ENCODE measurements around the gene TRIM9.

The TRIM9 gene

GRCh38 chr14:51059032-51059431 lies 35.9 kb downstream of the TRIM9 start:
- H3K9me3 Mint-ChIP-seq = peaks cover 15% of the 10 kb centered on the region
- H3K4me1 Mint-ChIP-seq (ENCODE audit: low read depth) = no peaks in the 10 kb centered on the region
- no peak overlapping the region for H3K4me3 Mint-ChIP-seq
- no peaks in the 10 kb centered on the region for H3K27me3 Mint-ChIP-seq
- no peak overlapping the region for H3K27ac Mint-ChIP-seq
- no peaks in the 10 kb centered on the region for H3K36me3 Mint-ChIP-seq (ENCODE audit: low read depth)
- intact Hi-C loops (cut with micrococcal nuclease) = no loop called here

- peaks cover 15% of the 10 kb centered on the region for H3K9me3 Mint-ChIP-seq
- intact Hi-C loops (cut with micrococcal nuclease) = no loop called here
- H3K4me3 Mint-ChIP-seq = no peak overlapping the region
- no peaks in the 10 kb centered on the region for H3K4me1 Mint-ChIP-seq (ENCODE audit: low read depth)
- no peaks in the 10 kb centered on the region for H3K36me3 Mint-ChIP-seq (ENCODE audit: low read depth)
- no peaks in the 10 kb centered on the region for H3K27me3 Mint-ChIP-seq
- H3K27ac Mint-ChIP-seq = no peak overlapping the region
Measured at GRCh38 chr14:51058382-51058781, 36.5 kb downstream of the TRIM9 start.

GRCh38 chr14:51056421-51056820 lies 38.5 kb downstream of the TRIM9 start:
- Mint-ChIP-seq H3K9me3 (no peaks in the 10 kb centered on the region), H3K4me3 (no peak overlapping the region), H3K36me3 (ENCODE audit: low read depth) (no peaks in the 10 kb centered on the region), H3K27me3 (no peaks in the 10 kb centered on the region), H3K27ac (no peak overlapping the region), H3K4me1 (ENCODE audit: low read depth) (no peaks in the 10 kb centered on the region)
- intact Hi-C loops (cut with micrococcal nuclease) = no loop called here

- no peaks in the 10 kb centered on the region for H3K4me1 Mint-ChIP-seq (ENCODE audit: low read depth)
- peaks cover 7% of the 10 kb centered on the region for H3K9me3 Mint-ChIP-seq
- no peak overlapping the region for H3K4me3 Mint-ChIP-seq
- no peak overlapping the region for H3K27ac Mint-ChIP-seq
- no peaks in the 10 kb centered on the region for H3K27me3 Mint-ChIP-seq
- intact Hi-C loops (cut with micrococcal nuclease) = no loop called here
- no peaks in the 10 kb centered on the region for H3K36me3 Mint-ChIP-seq (ENCODE audit: low read depth)
Measured at GRCh38 chr14:51053157-51053556, 41.7 kb downstream of the TRIM9 start.

GRCh38 chr14:51044961-51045360 lies 49.9 kb downstream of the TRIM9 start:
- Mint-ChIP-seq H3K27me3 (no peaks in the 10 kb centered on the region), H3K9me3 (peaks cover 3% of the 10 kb centered on the region), H3K27ac (no peak overlapping the region), H3K4me1 (ENCODE audit: low read depth) (peaks cover 11% of the 10 kb centered on the region), H3K36me3 (ENCODE audit: low read depth) (no peaks in the 10 kb centered on the region), H3K4me3 (no peak overlapping the region)
- intact Hi-C loops (cut with micrococcal nuclease) = no loop called here

GRCh38 chr14:51041883-51042282 lies 53.0 kb downstream of the TRIM9 start:
- Mint-ChIP-seq H3K27ac (no peak overlapping the region), H3K27me3 (no peaks in the 10 kb centered on the region), H3K36me3 (ENCODE audit: low read depth) (no peaks in the 10 kb centered on the region), H3K4me1 (ENCODE audit: low read depth) (peaks cover 11% of the 10 kb centered on the region), H3K9me3 (no peaks in the 10 kb centered on the region), H3K4me3 (no peak overlapping the region)
- intact Hi-C loops (cut with micrococcal nuclease) = no loop called here

GRCh38 chr14:51041108-51041531 lies 53.8 kb downstream of the TRIM9 start:
- no peaks in the 10 kb centered on the region for H3K27me3 Mint-ChIP-seq
- H3K36me3 Mint-ChIP-seq (ENCODE audit: low read depth) = no peaks in the 10 kb centered on the region
- intact Hi-C loops (cut with micrococcal nuclease) = no loop called here
- no peak overlapping the region for H3K27ac Mint-ChIP-seq
- H3K4me1 Mint-ChIP-seq (ENCODE audit: low read depth) = peaks cover 11% of the 10 kb centered on the region
- no peaks in the 10 kb centered on the region for H3K9me3 Mint-ChIP-seq
- H3K4me3 Mint-ChIP-seq = no peak overlapping the region

- H3K36me3 Mint-ChIP-seq (ENCODE audit: low read depth) = no peaks in the 10 kb centered on the region
- intact Hi-C loops (cut with micrococcal nuclease) = no loop called here
- no peak overlapping the region for H3K27ac Mint-ChIP-seq
- H3K4me1 Mint-ChIP-seq (ENCODE audit: low read depth) = peaks cover 11% of the 10 kb centered on the region
- no peak overlapping the region for H3K4me3 Mint-ChIP-seq
- no peaks in the 10 kb centered on the region for H3K9me3 Mint-ChIP-seq
- no peaks in the 10 kb centered on the region for H3K27me3 Mint-ChIP-seq
Measured at GRCh38 chr14:51039252-51039651, 55.7 kb downstream of the TRIM9 start.

GRCh38 chr14:51035611-51036192 lies 59.2 kb downstream of the TRIM9 start:
- intact Hi-C loops (cut with micrococcal nuclease) = no loop called here
- no peaks in the 10 kb centered on the region for H3K4me1 Mint-ChIP-seq (ENCODE audit: low read depth)
- H3K4me3 Mint-ChIP-seq = no peak overlapping the region
- H3K27me3 Mint-ChIP-seq = no peaks in the 10 kb centered on the region
- no peak overlapping the region for H3K27ac Mint-ChIP-seq
- H3K9me3 Mint-ChIP-seq = no peaks in the 10 kb centered on the region
- no peaks in the 10 kb centered on the region for H3K36me3 Mint-ChIP-seq (ENCODE audit: low read depth)

- intact Hi-C loops (cut with micrococcal nuclease) = no loop called here
- no peaks in the 10 kb centered on the region for H3K36me3 Mint-ChIP-seq (ENCODE audit: low read depth)
- no peaks in the 10 kb centered on the region for H3K27me3 Mint-ChIP-seq
- no peaks in the 10 kb centered on the region for H3K9me3 Mint-ChIP-seq
- H3K27ac Mint-ChIP-seq = no peak overlapping the region
- H3K4me3 Mint-ChIP-seq = no peak overlapping the region
- H3K4me1 Mint-ChIP-seq (ENCODE audit: low read depth) = peaks cover 6% of the 10 kb centered on the region
Measured at GRCh38 chr14:51028851-51029754, 65.8 kb downstream of the TRIM9 start.

GRCh38 chr14:51028361-51028760 lies 66.5 kb downstream of the TRIM9 start:
- intact Hi-C loops (cut with micrococcal nuclease) = no loop called here
- H3K4me3 Mint-ChIP-seq = no peak overlapping the region
- H3K4me1 Mint-ChIP-seq (ENCODE audit: low read depth) = peaks cover 6% of the 10 kb centered on the region

GRCh38 chr14:51024377-51024776 lies 70.5 kb downstream of the TRIM9 start:
- Mint-ChIP-seq H3K27ac (no peak overlapping the region), H3K4me3 (no peak overlapping the region), H3K27me3 (no peaks in the 10 kb centered on the region), H3K9me3 (no peaks in the 10 kb centered on the region), H3K4me1 (ENCODE audit: low read depth) (peaks cover 6% of the 10 kb centered on the region), H3K36me3 (ENCODE audit: low read depth) (no peaks in the 10 kb centered on the region)
- intact Hi-C loops (cut with micrococcal nuclease) = no loop called here

More at GRCh38 chr14:51028361-51028760, 66.5 kb downstream of the TRIM9 start:
- no peak overlapping the region for H3K27ac Mint-ChIP-seq
- no peaks in the 10 kb centered on the region for H3K36me3 Mint-ChIP-seq (ENCODE audit: low read depth)
- no peaks in the 10 kb centered on the region for H3K27me3 Mint-ChIP-seq
- H3K9me3 Mint-ChIP-seq = no peaks in the 10 kb centered on the region

GRCh38 chr14:51023964-51024363 lies 70.9 kb downstream of the TRIM9 start:
- intact Hi-C loops (cut with micrococcal nuclease) = no loop called here
- no peaks in the 10 kb centered on the region for H3K36me3 Mint-ChIP-seq (ENCODE audit: low read depth)
- no peak overlapping the region for H3K4me3 Mint-ChIP-seq
- H3K4me1 Mint-ChIP-seq (ENCODE audit: low read depth) = peaks cover 6% of the 10 kb centered on the region
- H3K27me3 Mint-ChIP-seq = no peaks in the 10 kb centered on the region
- no peaks in the 10 kb centered on the region for H3K9me3 Mint-ChIP-seq
- no peak overlapping the region for H3K27ac Mint-ChIP-seq

GRCh38 chr14:51022769-51023168 lies 72.1 kb downstream of the TRIM9 start:
- intact Hi-C loops (cut with micrococcal nuclease) = no loop called here
- Mint-ChIP-seq H3K9me3 (no peaks in the 10 kb centered on the region), H3K4me1 (ENCODE audit: low read depth) (peaks cover 6% of the 10 kb centered on the region), H3K27ac (no peak overlapping the region), H3K36me3 (ENCODE audit: low read depth) (no peaks in the 10 kb centered on the region), H3K4me3 (no peak overlapping the region), H3K27me3 (no peaks in the 10 kb centered on the region)

Measured in dendritic cell treated with granulocyte-macrophage colony-stimulating factor and Interleukin-4, amounts not matched to agents 40 ng/mL and 50 ng/mL, for 4 days (primary cell).